AG08396 (cell line): ENCODE results near the gene EPS8L3.
A peak's percentile ranks its signal among the peaks of the same experiment; 100 is the strongest.

ENCODE experiments used
- DNase-seq: peaks from one replicate; pipeline ENCODE4 v3.0.0; 2012; ENCODE audit warnings: low spot score, mixed read lengths

Gene EPS8L3

DNA sequence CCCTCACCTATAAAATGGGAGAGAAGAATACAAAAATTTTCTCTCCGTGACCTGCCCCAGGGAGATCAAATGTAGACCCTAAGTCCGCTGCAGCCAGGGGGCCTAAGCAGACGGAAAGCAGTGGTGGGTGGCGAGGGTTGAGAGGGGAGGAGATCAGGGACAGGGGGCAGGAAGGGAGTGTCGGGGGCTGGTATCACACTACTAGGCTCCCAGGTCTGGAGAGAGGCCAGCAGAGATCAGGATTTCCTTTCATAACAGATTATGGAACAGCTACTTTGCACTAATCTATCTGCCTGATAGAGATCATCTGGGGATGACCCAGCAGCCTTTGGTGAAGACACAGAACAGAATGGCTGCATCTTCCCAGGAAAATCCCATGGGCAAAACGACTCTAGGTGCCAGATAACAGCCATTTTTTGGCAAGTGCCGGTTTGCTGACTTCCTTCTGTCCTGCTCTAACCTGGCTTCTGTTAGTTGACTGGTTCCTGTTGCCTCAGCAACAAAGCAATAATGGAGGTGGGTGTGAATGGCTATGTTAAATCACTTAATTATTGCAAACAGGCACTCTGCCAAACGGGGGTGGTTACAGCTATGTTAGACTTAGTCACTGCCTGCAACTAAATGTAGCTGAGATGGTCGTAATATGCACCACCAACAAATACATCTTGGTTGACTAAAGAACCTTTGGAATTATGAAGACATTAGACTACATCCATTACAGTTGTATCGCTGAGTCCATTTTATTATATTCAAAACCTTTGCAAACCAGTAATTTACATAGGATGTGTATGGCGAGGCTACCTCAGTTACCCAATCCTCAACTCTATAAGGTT, 30.0 kb upstream of the EPS8L3 start:
- DNase-seq: peak; percentile 46

DNA sequence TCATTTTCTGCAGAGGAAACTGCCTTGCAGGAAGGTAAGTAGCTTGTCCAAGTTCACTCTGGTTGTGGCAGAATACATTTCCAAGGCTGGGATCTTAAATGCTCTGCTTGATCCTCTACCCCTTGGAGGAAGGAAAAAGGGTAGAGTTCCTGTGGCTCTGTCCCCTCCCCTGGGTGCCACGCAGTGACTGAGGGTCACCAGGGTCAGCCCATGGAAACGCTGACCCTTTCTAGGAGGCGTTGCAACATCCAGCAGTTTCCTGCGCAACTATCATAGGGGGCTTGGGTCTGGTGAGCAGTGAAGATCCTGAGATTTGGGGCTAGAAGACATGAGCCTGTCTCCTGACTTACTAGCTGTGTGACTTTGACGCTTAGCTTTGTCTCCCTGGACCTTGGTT, 29.4 kb upstream of the EPS8L3 start:
- DNase-seq: no peak

DNA sequence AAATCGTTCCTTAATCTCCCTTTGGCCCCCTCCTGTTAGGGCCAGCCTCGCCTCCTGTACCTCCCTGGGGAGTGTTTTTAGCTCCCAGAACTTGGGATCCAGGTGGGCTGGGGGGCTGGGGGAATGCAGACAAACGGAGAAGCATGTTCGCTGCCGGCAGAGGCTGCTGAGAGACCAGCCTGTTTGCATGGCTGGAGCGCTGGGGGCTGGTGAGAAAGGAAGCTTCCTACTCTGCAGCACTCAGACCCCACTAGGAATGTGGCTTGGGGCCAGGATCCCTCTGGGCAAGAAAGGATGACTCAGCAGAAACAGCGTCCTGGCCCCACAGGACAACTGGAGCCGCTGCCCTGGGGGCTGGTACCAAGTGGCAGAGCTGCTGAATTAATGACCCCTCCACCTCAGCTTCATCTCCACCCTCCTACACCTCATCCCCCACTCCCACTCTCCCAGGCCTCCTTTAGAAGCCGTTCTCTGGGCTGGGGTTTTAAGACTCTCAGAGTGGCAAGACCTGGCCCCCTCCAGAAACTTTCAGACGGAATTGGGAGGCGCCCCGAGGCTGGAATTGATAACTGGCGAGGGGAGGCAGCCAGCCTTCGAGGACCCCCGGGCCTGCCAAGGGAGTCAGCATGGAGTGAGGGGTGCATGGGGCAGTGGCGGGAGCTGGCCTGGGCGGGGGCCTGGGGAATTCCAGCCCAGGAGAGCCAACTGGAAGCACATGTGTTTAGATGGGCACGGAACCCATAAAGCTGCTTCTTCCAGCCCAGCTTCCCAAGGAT, 28.5 kb upstream of the EPS8L3 start:
- DNase-seq: peak; percentile 85

DNA sequence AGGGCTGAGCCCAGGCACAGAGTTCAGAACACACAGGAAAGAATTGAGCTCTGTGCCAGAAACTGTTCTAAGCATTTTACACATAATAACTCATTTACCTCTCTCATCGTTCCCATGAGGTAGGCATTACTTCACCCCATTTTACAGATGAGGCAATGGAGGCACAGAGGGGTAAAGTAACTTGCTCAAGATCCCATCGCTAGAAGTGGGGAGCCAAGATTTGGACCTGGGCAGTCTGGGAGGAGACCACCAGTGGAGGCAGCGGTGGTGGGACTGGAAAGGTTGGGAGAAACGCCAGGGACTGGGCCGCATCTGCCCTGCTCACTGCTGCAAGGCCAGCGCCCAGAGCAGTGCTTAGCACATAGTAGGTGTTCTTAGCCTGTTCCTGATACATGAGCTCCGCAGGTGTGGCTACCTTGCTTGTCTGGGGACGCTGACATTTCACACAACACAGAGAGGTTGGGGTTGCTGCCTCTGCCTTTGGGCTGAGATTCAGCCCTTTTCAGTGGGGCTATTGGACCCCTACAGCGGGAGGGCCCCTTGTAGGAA, 27.8 kb upstream of the EPS8L3 start:
- DNase-seq: no peak

GRCh38 chr1:109790735-109791494, 27.2 kb upstream of the EPS8L3 start:
- no peak for DNase-seq

GRCh38 chr1:109790329-109790728, 26.6 kb upstream of the EPS8L3 start:
- no peak for DNase-seq

DNA sequence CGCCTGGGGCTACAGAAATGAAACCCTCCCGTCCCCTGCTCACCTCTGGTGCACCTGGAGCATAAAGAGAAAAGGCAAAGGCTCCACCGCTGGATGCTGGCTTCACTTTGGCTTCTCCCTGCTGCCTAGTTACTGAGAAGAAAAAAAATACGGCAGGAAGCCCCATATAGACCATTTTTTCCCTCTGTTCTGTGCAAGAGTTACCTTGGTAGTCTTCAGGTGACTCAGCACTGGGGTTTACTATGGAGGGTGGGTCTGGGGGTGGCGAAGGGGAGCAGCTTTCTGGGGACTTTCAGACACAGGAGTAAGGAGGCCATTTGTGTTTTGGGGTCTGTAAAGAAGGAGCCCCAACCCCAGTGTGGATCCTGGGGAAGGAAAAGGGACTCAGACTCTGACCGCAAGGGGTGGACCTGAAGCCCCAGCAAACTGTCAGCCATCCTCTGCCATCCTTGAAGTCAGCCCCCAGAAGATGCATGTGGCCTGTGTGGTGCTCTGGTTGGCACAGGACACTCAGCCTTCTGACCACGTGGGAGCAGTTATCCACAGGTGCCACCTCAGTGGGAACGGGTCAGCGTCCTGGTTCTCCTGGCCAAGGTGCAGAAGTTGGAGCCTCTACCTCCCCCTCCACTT, 25.9 kb upstream of the EPS8L3 start:
- DNase-seq: no peak

DNA sequence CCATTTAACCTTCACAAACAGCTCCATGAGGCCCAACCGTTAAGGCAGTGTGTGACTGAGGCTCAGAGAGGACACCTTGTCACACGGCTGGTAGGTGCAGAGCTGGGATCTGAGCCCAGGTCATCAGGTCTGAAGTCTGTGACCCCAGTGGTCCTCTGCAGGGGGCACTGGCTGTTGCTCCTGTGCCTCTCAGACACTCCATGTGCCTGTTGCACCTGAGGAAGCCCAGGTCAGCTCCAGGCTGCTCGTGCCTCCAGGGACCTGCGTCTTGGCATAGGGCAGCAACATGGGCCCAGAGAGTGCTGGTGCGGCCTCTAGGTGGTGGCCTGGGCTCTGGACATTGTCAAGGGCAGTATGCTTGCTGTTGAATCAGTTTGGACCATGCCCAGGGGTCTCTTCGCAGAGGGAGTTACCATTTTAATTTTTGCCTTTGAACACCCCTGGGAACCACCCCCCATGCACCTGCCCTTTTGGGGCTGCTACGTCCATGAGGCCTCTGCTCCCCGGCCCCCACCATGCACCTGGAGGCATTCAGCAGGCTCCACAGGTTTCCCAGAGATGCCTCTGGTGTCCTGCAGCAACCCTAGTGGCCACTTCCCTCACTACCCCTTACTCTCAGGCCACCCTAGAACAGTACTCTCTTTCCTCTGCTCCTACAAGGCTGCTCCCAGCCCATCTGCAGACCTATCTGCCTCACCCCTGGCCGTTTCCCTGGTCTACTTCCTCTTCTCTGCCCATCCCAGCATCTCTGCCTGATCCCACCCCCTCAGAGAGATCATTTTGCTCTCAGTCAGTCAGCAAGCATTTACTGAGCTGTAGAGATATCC, 25.2 kb upstream of the EPS8L3 start:
- no peak for DNase-seq

DNA sequence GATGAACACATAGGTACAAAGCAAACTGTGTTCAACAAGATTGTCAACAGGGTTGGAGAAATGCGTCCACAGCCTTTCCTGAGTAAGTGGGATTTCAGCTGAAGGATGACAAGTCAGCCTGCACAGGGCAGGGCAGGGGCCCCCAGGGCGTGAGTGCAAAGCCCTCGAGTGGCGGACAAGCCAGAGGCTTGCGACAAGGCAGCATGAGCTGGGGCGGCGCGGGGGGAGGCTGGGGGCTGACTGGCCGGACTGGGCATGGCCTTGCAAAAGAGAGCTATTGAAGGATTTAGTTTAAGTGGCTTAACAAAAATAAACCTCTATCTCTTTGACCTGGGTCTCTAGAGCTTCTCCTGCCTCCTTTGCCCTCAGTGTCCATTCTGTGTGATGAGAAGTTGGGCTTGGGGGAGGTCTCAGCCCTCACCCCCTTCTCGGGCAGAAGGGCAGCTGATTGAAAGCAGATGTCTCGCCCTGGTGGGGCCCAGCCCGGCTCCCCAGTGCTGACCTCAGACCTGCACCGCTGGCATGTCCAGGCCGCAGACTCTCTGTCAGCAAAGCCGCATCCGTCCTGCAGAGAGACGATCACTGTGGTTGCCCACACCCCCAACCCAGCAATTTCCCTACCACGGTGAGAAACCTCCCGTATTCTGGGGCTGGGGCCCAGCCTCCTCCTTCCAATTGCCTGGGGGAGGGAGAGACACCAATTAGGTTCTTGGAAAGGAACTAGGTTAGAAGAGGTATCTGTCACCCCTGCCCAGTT, 24.3 kb upstream of the EPS8L3 start:
- no peak for DNase-seq

DNA sequence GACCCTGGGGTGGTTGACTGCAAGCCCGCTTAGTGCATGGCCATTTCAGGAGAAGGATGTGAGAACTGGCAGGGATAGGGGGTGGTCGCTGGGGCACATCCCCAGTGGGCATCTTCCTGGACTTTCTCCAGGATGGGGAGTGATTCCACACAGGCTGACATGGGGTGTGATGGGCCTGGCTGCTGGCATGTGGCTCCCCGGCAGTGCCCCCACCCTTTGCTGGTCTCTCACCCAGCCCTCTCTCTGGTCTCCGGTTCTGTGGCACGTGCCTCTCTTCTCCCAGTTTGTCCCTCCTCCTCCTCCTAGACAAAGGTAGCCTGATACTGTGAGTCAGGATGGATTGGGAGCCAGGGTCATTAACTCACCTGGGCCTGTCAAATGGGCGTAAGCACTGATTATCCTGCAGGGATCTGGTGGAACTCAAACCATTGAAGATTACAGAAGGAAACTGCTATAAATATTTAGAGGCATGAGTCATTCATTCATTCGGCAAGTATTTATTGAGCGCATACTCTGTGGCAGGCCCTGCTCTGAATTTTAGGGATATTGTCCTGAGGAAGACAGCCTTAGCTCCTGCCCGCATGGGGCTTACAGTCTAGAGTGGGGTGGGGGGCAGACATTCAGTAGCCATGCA, 23.6 kb upstream of the EPS8L3 start:
- no peak for DNase-seq

GRCh38 chr1:109786531-109787021, 22.9 kb upstream of the EPS8L3 start:
- no peak for DNase-seq

- no peak for DNase-seq
These were observed 22.4 kb upstream of the EPS8L3 start for GRCh38 chr1:109786112-109786480.

DNA sequence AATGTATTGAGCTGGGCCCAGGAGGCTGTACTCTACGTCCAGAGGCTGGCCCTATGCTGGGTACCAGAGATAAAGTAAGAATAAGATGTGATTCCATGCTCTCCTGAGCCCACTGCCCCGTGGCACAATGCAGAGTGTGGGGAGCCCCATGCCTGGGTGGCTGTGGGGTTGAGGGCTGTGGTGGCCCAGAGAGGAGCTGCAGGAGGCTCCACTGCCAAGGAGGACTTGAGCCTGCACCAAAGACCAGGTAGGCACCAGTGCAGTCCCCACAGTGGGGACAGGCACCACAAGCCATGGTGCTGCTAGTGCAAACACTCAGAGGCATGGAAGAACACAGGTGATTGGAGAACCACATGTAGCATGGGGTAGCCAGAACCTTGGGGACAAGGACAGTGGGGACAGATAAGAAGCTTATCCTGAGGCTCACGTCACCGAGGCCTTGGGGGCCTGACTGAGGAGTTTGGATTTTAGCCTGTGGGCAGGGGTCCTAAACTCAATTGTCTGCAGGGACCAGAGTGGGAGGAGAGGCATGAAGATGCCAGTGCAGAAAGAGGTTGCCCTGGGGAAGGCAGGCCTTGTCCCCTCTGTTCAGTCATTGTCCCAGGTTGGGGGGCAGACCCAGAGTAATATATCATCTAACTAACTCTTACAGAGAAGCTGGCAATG, 21.9 kb upstream of the EPS8L3 start:
- no peak for DNase-seq

DNA sequence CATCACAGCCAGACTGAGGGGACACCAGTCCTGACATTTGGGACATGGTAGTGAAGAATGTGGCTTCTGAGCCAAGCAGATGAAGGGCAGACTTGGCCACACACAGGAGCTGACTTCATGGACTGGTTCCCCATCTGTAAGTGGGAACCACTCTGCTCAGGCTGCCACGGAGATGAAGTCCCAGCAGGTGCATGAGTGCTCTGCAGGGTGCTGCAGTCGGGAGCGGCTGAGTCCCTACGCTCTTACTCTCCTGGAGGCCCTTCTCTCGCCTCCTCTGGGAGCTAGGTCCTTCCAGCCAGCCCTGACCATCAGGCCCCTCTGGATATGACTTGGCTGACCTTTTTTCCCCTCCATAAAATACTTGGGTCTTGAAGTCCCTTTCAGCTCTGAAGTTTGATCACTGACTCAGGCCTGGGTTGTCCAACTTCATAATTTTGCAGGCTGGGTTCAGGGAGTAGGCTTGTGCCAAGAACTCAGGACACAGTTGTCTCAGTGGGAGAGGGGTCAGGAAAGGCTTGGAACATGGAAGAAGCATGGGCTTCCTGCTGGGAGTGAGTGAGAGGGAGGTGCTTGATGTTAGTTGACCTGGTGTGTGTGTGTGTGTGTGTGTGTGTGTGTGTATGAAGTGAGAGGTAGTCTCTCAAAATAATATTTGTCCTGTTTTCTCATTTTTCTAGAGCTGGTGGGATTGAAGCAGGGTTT, 21.0 kb upstream of the EPS8L3 start:
- no peak for DNase-seq

- DNase-seq: peak; percentile 79
These were observed 19.7 kb upstream of the EPS8L3 start for GRCh38 chr1:109783436-109783835.

DNA sequence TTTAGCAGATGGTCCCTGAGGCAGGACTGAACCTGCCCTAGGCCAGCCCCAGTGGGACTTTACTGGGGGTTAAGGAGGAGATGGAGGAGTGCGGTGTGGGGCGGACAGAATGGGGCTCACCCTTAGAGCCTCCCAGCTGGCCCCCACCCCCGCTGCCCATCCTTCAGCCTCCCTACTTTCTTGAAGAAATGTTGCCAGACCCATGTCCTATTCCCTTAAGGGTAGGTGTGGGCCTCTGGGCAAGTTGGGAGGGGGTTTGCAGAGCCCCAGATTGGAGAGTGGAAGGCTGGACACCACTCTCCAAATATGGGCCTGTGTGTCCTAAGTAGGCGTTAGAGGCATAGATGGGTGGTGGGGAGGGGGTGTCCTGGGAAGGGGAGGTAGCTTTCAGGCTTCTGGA, 19.2 kb upstream of the EPS8L3 start:
- no peak for DNase-seq

DNA sequence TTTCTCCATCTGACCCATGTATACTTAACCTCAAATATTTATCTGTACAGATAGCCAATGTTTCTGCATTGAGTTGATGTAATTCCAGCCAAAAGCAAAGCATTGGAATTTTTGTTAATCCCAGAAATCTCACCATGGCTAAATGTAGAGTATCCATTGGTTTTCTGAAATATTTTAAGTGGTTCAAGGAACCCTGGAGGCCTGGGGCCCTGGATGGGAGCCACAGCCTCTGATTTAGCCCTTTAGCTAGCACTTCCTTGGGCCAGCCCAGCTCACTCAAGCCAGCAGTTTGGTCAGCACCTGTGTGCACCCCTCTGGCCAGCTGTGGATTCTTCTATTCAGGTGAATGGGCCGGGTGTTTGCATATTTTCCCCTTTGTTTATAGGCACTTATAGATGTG, 18.8 kb upstream of the EPS8L3 start:
- no peak for DNase-seq

GRCh38 chr1:109781806-109782205, 18.1 kb upstream of the EPS8L3 start:
- no peak for DNase-seq
